ENCODE results near the gene GMDS.

DNA sequence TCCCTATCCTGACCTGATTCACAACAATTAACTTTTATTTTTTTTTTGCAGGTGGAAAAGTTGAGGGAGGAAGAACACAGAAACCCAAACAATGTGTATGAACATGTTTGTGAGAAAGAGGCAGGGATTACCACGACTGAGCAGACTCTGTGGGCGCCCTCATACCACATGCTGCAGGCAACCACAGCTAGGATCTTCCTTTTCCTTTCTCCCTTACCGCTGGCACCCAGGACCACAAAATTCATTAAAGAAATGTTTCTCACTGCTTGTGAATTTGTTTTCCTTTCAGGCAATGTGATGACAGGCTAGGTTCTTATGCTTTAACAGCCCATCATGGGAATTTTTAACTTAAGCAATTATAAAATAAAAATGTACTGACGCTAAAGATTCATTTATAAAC lies 287.1 kb downstream of the GMDS start:
- TF ChIP-seq, protein P1, sequence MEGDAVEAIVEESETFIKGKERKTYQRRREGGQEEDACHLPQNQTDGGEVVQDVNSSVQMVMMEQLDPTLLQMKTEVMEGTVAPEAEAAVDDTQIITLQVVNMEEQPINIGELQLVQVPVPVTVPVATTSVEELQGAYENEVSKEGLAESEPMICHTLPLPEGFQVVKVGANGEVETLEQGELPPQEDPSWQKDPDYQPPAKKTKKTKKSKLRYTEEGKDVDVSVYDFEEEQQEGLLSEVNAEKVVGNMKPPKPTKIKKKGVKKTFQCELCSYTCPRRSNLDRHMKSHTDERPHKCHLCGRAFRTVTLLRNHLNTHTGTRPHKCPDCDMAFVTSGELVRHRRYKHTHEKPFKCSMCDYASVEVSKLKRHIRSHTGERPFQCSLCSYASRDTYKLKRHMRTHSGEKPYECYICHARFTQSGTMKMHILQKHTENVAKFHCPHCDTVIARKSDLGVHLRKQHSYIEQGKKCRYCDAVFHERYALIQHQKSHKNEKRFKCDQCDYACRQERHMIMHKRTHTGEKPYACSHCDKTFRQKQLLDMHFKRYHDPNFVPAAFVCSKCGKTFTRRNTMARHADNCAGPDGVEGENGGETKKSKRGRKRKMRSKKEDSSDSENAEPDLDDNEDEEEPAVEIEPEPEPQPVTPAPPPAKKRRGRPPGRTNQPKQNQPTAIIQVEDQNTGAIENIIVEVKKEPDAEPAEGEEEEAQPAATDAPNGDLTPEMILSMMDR (IDR thresholded peaks at IDR 0.05; ENCODE audit: low read length), result no peak
- no peak for TF ChIP-seq EZH2phosphoT487 (IDR thresholded peaks at IDR 0.05; ENCODE audit: low read length)
- no peak for TF ChIP-seq EZH2 (optimal IDR thresholded peaks at IDR 0.05; ENCODE audit: low read depth, low read length)
